ENCODE data around the gene PALMD.

- TF ChIP-seq CTCF (IDR thresholded peaks at IDR 0.05) (no peak), POLR2A (IDR thresholded peaks at IDR 0.05) (no peak)
These were observed 1.6 kb downstream of the PALMD start for GRCh38 chr1:99647490-99647889.
